Islet precursor cell (in vitro differentiated cells): ENCODE results near the gene EPHB6.

ENCODE experiments used
- DNase-seq: peaks from one replicate; pipeline ENCODE4 v3.0.0-alpha.2; 2018

Gene EPHB6

DNA sequence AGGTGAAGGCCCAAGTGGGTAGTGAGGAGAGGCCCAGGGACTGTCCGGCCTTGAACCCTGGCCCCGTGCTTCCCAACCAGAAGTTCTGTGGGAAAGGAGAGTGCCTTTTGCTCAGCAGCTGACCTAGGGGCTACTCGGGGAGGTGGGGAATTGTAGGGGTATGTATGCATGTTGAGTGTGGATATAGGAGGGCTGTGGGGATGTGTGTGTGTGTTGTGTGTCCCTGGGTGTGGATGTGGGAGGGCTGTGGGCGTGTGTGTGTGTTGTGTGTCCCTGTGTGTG is 12.2 kb downstream of the EPHB6 start:
- DNase-seq, result no peak

DNA sequence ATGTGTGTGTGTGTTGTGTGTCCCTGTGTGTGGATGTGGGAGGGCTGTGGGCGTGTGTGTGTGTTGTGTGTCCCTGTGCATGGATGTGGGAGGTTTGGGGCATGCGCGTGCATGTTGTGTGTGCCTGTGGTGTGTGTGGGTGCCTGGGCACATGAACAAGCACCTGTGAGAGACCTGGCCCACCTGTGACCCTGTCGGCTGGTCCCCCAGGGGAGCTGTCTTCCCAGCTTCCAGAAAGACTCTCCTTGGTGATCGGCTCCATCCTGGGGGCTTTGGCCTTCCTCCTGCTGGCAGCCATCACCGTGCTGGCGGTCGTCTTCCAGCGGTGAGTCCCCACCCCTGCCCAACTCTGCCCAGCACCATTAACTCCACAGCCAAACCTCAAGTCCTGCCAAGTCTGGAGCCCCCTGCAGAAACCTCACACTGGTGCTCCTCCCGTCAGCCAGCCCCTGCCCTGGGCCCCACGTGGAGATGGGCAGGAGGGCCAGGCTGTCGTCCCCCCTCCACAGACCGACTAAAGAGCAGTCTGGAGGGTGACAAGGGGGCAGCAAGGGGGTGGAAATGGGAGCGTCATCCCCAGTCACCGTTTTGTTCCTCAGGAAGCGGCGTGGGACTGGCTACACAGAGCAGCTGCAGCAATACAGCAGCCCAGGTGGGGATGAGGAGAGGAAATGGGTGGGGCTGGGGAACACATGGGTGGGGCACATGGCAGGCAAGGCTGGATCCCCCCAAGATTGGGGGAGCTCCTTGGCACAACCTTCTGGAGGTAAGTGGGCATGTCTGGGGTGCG is 12.7 kb downstream of the EPHB6 start:
- DNase-seq, result peak; percentile 40

DNA sequence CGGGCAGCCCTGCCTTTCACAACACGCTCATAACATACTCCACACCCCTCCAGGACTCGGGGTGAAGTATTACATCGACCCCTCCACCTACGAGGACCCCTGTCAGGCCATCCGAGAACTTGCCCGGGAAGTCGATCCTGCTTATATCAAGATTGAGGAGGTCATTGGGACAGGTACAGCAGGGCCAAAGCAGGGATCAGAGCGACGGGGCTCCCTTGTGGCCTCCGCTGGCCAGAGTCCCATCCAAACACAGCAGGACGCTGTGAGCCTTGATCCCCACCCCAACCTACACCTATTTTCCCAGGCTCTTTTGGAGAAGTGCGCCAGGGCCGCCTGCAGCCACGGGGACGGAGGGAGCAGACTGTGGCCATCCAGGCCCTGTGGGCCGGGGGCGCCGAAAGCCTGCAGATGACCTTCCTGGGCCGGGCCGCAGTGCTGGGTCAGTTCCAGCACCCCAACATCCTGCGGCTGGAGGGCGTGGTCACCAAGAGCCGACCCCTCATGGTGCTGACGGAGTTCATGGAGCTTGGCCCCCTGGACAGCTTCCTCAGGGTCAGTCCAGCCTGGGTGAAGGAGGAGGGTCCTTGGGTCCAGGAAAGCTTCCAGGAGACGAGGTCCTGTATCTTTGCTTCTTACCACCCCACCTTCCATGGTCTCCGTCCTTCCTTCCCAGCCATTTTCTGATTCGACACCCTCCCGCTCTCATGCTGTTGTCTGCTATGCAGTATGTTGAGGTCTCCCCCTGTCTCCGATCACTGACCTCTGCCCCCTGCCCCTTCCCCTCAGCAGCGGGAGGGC is 13.5 kb downstream of the EPHB6 start:
- peak; percentile 39 for DNase-seq

DNA sequence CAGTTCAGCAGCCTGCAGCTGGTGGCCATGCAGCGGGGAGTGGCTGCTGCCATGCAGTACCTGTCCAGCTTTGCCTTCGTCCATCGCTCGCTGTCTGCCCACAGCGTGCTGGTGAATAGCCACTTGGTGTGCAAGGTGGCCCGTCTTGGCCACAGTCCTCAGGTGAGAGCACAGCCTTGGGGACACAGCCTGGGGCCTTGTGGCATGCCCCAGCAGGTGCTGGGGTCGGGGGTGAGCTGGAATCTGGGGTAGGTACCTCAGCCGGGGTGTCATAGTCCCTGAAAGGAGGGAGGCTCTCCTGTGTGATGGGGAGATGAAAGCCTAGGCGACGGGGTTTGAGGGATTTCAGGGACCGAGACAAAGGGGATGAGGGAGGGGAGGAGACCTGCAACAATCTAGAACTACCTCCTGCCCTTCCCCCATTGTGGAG is 14.1 kb downstream of the EPHB6 start:
- DNase-seq, result peak; percentile 32

DNA sequence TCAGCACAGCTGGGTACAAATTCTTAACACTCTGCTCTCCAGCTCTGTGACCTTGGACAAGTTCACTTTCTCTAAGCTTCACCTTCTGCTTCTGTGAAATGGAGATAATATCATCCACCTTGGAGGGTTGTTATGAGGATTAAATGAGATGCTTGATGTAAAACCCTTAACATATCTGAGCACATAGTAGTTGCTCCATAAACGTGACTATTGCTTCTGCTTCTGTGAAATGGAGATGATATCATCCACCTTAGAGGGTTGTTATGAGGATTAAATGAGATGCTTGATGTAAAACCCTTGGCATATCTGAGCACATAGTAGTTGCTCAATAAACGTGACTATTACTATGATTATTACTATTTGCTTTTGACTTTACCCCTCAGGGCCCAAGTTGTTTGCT is 14.6 kb downstream of the EPHB6 start:
- DNase-seq, result no peak

DNA sequence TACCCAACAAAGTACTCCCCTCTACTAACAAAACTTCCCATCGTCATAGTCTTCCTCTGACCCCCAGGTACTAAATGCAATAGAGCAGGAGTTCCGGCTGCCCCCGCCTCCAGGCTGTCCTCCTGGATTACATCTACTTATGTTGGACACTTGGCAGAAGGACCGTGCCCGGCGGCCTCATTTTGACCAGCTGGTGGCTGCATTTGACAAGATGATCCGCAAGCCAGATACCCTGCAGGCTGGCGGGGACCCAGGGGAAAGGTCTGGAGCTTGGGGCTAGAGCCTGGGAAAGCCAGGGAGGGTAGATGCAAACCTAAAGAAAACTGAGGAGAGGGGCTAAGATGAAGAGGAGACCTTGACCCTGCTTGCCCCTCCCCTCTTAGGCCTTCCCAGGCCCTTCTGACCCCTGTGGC is 15.3 kb downstream of the EPHB6 start:
- DNase-seq, result peak; percentile 45

DNA sequence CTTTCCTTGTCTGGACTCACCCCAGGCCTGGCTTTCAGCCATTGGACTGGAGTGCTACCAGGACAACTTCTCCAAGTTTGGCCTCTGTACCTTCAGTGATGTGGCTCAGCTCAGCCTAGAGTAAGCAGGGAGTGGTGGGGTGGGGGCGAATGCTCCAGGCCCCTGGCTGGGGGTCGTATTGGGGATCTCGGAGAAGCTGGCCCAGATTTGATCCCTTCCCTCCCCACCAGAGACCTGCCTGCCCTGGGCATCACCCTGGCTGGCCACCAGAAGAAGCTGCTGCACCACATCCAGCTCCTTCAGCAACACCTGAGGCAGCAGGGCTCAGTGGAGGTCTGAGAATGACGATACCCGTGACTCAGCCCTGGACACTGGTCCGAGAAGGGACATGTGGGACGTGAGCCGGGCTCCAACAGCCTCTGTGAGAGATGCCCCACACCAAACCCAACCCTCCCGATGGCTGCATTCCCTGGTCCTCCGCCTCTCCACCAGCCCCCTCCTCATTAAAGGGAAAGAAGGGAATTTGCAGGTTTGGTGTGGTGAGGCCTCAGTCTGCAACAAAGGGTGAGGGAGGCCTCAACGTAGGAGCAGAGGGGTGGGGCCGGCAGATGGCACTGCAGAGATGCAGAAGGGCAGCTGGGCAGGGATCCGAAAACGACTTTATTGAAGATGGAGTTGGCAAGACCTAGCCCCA is 15.8 kb downstream of the EPHB6 start:
- DNase-seq, result peak; percentile 40

DNA sequence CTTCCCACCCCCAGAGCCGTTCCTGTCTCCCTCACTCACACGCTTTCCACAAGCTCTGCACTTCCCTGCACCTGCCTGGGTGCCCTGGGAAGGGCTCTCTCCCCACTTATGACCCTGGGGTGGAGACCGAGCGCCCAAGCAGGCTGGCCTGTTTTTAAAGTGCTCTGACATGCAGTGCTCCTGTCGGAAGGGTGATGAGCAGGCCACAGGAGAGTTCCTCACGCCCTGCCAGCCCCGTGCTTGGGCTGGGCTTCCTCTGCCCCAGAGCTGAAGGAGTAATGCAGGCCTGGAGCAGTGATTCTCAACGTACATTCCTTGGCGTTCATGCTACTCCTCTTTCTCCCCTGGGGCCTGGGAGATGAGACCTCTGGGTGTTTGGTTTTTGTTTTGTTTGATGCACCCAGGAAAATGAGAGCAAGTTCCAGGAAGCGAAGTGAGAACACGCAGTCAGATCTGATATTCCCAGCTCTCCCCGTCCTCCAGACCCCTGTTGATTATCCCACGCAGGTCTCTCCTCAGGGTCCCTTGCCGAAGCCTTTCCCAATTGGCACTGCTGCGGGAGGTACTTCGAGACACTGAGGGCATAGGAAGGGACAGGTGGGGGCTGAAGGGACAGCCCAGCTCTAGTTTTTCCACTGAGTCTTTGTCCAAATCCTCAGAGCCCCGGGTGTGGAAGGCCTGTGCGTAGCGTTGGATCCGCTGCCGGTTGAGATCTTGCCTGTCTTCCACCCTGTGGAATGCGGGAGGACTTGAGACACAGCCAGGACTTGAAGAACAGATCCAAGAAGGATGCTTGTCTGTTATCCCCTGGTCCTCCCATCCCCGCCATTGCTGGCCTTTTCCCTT is 16.6 kb downstream of the EPHB6 start:
- peak; percentile 42 for DNase-seq

DNA sequence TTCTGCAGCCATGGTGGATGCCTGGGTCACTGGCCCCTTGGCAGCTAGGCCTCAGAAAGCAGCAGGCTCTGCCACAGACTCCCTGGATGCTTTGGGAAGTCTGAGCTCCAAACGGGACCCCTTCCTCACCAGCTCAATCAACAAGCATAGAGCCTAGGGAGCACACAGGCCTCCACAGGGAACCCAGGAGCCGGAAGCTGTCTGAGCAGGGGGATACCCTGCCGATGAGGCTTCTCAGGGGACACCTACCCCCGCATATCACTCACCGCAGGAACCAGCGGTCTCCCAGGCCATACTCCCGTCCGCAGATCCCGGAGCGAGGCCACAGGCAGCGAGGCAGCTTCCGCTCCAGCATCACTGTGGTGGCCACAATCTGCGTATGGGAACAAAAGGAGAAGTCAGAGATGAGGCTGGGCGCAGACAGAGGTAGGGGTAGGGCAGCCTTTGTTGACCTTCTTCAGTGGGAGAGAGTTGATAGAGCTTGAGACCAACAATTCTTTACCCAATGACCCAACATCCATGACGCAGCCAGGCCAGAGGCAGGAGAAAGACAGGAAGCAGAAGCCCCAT is 17.3 kb downstream of the EPHB6 start:
- DNase-seq, result peak; percentile 49

DNA sequence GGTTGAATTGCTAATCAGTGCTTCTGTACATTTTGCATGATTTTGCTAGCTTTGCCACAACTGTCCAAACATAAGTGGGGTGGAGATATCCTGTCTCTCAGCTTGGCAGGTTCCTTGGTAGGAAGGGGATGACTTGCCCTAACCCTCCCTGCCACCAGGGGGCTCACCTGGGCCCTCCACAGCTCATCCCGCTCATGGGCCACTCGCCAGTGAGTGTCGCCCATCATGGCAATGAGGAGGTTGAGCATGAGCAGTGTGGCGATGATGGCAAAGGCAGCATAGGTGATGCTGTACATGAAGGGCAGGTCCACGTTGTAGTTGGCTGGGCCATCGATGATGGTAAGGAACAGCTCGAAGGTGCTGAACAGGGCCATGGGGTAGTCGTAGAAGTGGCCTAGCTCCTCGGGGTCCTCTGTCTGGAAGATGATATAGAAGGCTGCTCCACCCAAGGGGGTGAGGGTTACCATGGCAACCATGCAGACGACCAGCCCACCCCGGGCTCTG is 18.5 kb downstream of the EPHB6 start:
- DNase-seq, result peak; percentile 65

DNA sequence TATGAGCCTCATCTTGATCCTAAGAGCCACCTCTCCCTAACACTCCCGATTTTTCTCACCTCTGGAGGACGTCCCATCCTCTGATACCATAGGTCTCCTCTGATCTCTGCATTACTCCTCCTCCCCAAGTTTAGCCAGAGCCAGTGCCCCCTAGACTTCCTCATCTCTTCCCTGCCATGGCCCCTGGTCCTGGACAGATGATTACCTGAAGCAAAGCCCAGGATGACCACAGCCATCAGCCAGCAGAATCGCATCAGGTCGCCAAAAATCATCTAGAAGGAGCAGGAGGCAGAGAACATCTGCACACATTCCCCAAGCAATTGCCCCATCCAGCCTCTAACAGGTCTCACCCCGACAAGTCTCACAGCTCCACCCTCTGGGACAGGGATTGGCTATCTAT is 19.0 kb downstream of the EPHB6 start:
- DNase-seq, result no peak

DNA sequence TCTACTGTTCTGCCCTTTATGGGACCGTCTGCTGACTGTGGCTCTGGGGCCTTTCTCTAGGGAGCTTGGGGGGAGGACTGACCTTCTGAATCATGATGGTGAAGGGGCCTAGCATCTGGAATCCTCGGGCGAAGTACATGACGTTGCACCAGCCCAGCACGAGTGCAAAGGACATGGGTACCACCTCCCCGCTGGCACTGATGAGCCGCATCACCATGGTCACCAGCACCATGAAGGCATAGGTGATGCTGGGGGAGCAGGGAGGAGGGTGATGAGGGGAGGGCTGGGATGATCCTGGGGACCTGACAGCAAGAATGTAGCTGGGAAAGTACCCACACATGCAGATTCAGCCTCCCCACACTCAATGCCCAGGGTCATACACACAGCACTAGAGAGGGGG is 19.5 kb downstream of the EPHB6 start:
- DNase-seq, result no peak

DNA sequence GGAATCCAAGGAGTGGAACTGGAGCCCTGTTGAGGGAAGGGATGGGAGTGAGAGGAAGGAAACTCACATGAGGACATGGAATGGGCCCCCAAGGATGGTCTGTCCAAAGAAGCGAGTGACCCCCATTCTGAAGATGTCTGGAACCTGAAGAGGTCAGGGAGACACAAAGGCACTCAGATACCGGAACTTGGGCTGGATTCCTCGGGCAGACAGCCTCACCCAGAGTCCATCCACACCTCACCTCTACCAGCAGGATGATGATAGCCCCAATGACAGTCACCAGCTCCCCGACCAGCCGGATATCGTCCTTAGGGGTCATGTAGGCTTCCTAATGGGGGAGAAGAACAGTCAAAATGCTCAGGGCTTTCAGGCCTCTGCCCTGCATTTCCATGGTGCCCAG is 20.0 kb downstream of the EPHB6 start:
- DNase-seq, result no peak

DNA sequence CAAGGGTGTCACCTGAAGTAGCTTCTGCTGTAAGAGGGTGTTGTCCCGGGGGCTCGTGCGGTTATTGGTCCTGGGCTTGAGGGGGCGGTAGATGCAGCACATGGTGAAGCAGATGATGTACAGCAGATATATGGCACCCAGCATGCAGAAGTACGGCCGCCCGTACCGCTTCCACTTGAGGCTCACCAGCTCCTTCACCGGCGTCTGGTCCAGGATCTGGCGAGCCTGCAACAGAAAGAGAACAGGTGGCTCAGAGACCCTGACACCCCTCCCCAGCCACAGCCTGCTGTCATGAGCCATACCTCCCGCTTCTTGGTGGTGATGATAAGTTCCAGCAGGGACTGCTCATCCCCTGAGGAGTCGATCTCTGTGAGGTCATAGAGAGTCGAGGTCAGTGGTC is 20.6 kb downstream of the EPHB6 start:
- no peak for DNase-seq

DNA sequence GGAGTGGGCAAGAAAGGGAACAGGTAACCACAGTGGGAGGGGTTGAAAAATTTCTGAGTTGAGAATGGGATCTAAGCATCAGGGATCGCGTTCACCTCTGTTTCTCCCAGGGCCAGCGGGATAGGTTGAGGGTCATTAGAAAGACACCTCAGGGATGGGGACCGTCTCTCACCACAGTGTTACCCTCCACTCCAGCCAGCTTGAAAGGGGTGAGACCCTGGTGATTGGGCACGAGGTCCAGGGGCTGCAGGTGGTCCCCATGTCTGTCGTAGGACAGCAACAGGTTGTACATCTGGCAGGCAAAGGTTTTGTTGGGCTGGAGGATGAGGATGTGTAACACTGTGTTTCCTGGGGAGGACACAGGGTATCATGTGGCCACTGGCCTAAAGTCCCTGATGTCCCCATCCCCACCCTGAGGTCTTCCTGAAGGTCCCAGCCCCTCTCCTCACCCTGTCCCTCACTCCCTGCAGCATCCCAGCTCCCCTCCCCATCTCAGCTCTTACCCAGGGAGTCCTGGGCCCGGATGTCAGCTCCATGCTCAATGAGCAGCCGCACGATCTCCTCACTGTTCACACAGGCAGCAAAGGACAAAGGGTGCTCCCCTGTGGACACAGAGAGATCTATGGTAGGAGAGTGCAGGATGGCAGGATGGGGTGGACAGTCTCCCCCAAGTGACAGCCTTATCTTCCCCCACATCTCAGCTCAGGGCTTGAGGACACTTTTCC is 21.5 kb downstream of the EPHB6 start:
- DNase-seq, result peak; percentile 45

DNA sequence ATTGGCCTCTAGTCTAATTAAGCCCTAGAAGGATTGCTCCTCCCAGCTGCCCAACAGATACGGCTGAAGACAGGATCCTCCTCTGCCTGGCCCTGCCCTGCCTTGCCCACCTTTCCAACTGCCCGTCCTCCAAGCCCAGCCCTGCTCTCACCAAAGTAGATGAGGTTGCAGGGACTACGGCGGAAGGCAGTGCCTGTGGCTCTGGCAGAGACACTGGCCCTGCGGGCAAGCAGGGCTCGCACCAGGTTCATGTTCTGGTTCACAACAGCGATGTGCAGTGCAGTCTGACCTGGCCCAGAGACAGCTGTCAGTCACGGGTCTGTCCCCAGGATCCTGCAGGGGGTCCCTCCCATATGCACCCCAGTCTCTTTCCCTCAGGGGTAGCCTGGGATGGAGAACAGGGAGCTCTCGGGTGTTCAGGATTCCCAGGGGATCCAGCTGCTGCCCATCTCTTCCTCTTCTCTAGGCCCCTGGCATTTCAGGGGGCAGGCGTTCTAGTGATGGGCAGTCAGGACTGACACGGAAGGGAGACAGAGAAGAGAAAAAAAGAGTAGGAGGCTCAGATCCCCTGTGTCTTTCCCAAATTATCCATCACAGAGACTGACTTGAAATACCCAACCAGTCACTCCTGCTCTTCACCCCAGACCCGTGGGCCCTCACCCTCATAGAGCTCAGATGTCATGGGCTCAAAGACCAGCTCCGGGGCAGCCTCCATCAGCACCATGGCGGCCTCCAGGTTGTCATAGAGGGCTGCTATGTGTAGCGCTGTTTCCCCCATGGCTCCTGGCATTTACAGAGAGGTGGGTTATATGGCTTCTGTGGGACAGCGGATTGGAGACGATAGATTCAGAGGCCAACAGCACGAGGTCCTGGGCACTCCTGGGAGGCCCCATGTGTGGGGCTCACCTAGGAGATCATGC is 22.4 kb downstream of the EPHB6 start:
- DNase-seq, result peak; percentile 49

DNA sequence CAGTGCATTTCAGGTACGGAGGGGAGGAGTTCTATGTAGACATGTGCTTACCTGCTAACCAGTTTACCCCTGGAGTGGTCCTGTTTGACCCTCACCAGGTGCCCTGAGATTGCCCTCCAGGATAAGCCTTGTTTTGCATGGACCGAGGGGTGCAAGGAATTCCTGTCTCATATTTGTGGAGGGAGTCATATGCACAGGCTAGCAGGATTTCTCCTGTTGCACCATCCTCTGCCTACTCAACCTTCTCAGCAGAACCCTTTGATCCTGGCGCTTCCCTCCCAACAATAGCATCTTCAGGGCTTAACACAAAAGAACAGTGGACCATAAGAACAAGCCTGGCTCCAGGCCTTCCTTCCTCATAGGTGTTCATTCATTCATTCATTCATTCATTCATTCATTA is 23.4 kb downstream of the EPHB6 start:
- peak; percentile 45 for DNase-seq

DNA sequence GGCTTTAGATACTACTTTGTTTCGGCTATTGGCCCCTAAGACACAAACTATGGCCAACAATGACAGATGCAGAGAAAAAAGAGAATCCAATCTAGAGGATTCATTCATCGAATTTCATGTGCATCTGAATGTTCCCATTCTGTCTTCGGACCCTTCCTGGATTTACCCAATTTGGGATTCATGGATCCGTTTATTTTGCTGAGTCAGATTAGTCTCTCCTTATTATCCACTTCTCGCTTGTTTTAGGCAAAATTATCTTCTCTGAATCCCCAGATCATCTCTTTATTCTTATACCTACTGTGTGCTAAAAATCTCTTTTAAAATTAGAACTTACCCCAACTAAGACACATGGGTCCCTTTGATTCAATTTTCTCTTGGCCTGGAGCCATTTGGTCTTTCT is 24.2 kb downstream of the EPHB6 start:
- no peak for DNase-seq

DNA sequence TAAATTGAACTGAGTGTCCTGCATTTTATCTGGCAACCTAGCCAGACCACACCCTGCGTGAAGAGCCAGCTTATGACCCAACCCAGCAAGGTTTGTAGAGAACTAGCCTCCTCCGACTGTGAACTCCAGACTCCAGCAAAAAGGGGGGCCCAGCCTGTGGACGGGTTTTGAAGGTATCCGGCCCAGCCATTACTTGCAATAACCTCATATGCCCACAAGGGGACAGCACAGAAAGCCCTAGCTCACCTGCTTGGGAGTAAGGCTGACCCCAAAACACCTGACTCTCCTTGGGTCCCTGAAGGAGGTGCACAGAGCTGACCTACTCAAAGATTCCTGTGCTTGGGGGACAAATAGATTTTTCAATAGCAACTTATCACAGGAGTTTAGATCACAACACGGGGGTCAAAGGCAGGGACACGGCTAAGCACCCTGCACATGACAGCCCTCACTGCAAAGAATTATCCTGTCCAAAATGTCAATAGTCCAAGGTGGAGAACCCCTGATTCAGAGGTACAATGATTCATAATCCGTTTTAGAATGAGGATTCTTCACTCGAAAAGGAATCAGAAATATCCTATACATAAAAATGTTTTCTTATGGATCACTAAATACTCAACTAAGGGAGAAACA is 26.1 kb downstream of the EPHB6 start:
- peak; percentile 74 for DNase-seq
